H1 (cell line): Measurements from ENCODE around the gene KRT24. TPM values are rescaled to one million over a fixed set of nuclear protein-coding genes. Genes with fewer than 3 reads are reported as not detected.

Source experiments
- CBX5 ChIP-seq: fragments of 300-800, 300-1000 bp; sonication (generic); IDR thresholded peaks from 2 replicates; pipeline ENCODE4 v1.7.1; 2016; ENCODE audit warnings: antibody characterized with exemption, low read length, low read depth
- CEBPB ChIP-seq: IDR thresholded peaks from 2 replicates; pipeline ENCODE4 v1.6.1; 2012; ENCODE audit warnings: low read depth, low read length
- CTCF ChIP-seq, 3 experiments: IDR thresholded peaks; 1 replicate in 2 of 3; 2 replicates in 1 of 3; pipeline versions ENCODE4 v1.5.1 to v1.6.1; 2011; ENCODE audit warnings: low read length in 3 of 3, mild to moderate bottlenecking in 3 of 3, inconsistent platforms in 2 of 3, low read depth in 1 of 3, moderate library complexity in 1 of 3; ENCODE audit not compliant: insufficient read depth in 1 of 3; ENCODE audit errors: control extremely low read depth in 1 of 3
- polyA plus RNA-seq, 7 experiments: library from polyadenylated mRNA; depleted of rRNA in 3 of 7; stranded (reverse) in 5 of 7; unstranded in 2 of 7; fragments of >200 nt in 5 of 7; fragments of 200-250 nt in 2 of 7; gene quantifications; 1 replicate in 5 of 7; 2 replicates in 1 of 7; 4 replicates in 1 of 7; pipeline versions ENCODE4 v1.2.1 to v1.2.3, GENCODE V29; 2011 to 2013; ENCODE audit warnings: missing spikeins in 2 of 7, mixed read lengths in 2 of 7
- total RNA-seq: library from RNA; stranded (reverse); fragmentation: NEBNext Ultra II Directional; extraction: Animal tissue kit (Norgen Biotek cat#: 25700); gene quantifications from 2 replicates; pipeline ENCODE4 v1.2.1, GENCODE V29; 2021

Gene KRT24
- total and polyA plus RNA-seq, 2 of the 8 experiments (the other 6 are each of a cell fraction or from before 2014, with no cell fraction given), result not detected

- TF ChIP-seq CTCF (IDR thresholded peaks at IDR 0.05; ENCODE audit: control extremely low read depth in 1 of 3, insufficient read depth in 1 of 3, low read depth in 1 of 3, low read length in 3 of 3) (no peak), CBX5 (no peak), CEBPB (no peak)
Measured at GRCh38 chr17:40666331-40666730, 37.2 kb downstream of the KRT24 start (continued).
